Duodenal mucosa (tissue), 2 donors: ENCODE results near the gene GLIS1.

Source experiments
- H3K27ac ChIP-seq: one replicate; pipeline ENCODE4 v1.7.0; 2013; ENCODE audit warnings: low read depth, low read length
- H3K27me3 ChIP-seq, 2 donors: one replicate each; pipeline ENCODE4 v1.7.0; 2013; ENCODE audit warnings: low read length in 2 of 2, control low read depth in 1 of 2; ENCODE audit not compliant: insufficient read depth in 2 of 2, control insufficient read depth in 1 of 2
- H3K36me3 ChIP-seq, 2 donors: one replicate each; pipeline ENCODE4 v1.7.0; 2013; ENCODE audit warnings: low read length in 2 of 2, control low read depth in 1 of 2; ENCODE audit not compliant: insufficient read depth in 2 of 2, control insufficient read depth in 1 of 2
- H3K4me1 ChIP-seq, 2 donors: one replicate each; pipeline ENCODE4 v1.7.0; 2013; ENCODE audit warnings: low read length in 2 of 2, control low read depth in 1 of 2; ENCODE audit not compliant: insufficient read depth in 2 of 2, control insufficient read depth in 1 of 2
- H3K4me3 ChIP-seq, 2 donors: one replicate each; pipeline ENCODE4 v1.7.0; 2013; ENCODE audit warnings: low read length in 2 of 2, low read depth in 1 of 2
- H3K9ac ChIP-seq, 2 donors: one replicate each; pipeline ENCODE4 v1.7.0; 2013; ENCODE audit warnings: low read length in 2 of 2, low read depth in 1 of 2
- H3K9me3 ChIP-seq, 2 donors: one replicate each; pipeline ENCODE4 v1.7.0; 2013; ENCODE audit warnings: low read length in 2 of 2, control low read depth in 1 of 2; ENCODE audit not compliant: control insufficient read depth in 1 of 2

GLIS1 gene

DNA sequence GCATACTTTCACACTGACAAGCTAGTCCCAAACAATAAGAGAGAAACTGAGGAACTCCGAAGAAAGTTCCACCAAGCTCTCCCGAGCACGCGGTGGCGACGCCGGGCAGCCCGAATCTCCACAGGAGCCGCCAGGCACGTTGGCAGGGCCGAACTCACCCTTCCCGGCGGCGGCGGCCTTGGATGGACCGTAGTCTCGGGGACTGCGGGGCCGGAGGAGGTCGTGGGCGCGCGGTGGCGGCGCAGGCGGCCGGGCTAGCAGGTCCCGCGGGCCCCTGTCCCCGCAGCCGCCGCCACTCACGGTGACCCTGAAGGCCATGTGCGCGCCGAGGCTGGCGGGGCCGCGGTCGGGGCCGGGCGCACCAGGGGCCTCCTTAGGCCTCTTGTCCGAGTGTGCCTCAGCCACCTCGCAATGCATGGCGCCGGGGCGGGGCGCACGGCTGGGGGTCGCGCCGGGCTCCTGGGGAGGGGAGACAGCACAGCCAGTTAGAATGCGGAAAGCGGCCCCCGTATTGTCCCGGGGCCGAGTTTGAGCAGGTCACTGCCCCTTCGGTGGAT lies 1.2 kb downstream of the GLIS1 start:
- Histone ChIP-seq H3K9ac (no peak overlapping the region), H3K9me3 (no peaks in the 10 kb centered on the region), H3K4me3 (peak overlapping the region; percentile 53 to 74), H3K27ac (no peak overlapping the region), H3K27me3 (peaks cover 34 to 50% of the 10 kb centered on the region in 2 donors), H3K4me1 (peaks cover 6 to 20% of the 10 kb centered on the region in 2 donors), H3K36me3 (no peaks in the 10 kb centered on the region)

DNA sequence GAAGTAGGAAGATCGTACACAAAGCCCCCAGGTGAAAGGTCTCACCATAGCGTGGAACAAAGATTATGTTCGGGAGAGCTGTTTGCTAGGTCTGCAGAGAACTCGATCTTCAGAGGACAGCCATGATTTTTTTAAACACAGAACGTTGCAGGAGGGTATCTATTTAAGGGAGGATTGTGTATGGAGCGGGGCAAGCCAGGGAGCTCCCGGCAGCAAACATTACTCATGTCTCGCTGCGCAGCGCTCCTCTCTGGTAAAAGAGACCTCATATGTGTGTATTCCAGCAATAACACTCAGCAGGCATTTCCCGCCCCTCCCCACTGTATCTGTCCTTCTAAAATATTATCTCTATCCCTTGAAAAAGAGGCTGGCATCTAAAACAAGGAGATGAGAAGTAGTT lies 2.7 kb downstream of the GLIS1 start:
- peaks cover 38 to 49% of the 10 kb centered on the region in 2 donors for H3K27me3 ChIP-seq
- H3K9me3 ChIP-seq: no peaks in the 10 kb centered on the region
- H3K27ac ChIP-seq: no peak overlapping the region
- H3K36me3 ChIP-seq: no peaks in the 10 kb centered on the region
- H3K4me3 ChIP-seq: no peak overlapping the region
- peaks cover 6 to 25% of the 10 kb centered on the region in 2 donors for H3K4me1 ChIP-seq
- H3K9ac ChIP-seq: no peak overlapping the region

DNA sequence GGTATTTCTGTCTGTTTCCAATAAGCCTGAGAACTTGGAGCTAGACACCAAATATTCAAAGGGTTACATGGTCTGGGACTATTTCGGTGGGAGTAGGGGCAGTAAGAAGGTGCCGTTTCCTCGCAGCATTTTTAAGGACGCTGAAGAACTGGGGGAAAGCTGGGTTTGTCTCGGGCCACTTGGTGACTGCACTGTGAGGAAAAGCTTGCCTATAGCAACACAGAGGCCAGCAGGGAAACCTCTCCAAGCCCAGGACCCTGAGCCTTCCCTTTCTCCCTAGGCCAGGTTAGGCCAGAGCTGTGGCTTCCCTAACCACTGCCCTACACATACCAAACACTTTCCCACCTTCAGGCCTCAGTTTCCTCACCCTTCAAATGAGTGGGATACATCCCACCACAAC lies 3.3 kb downstream of the GLIS1 start:
- Histone ChIP-seq H3K36me3 (no peaks in the 10 kb centered on the region), H3K9me3 (no peaks in the 10 kb centered on the region), H3K9ac (no peak overlapping the region), H3K4me1 (peaks cover 6 to 25% of the 10 kb centered on the region in 2 donors), H3K27me3 (peaks cover 37 to 44% of the 10 kb centered on the region in 2 donors), H3K27ac (no peak overlapping the region), H3K4me3 (no peak overlapping the region)

DNA sequence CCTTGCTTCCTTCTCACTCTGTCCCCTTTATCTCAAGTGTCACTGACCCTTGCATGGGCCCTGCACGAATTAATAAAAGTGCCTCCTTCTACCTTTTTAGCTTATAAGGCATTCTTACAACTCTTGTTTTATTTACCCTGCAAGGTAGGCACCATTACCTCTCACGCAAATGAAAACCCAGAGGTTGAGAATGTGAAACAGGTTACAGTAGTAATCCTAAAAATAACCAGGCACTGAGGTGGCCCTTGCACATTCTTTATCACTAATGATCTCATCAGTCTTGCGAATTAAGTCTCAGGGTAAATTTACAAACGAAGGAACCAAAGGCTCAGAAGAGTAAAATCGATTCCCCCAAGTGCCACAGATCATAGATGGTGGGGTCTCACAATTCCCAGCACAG lies 3.7 kb downstream of the GLIS1 start:
- Histone ChIP-seq H3K36me3 (no peaks in the 10 kb centered on the region), H3K4me1 (peaks cover 6 to 25% of the 10 kb centered on the region in 2 donors), H3K9me3 (no peaks in the 10 kb centered on the region), H3K27me3 (peaks cover 34 to 40% of the 10 kb centered on the region in 2 donors), H3K4me3 (no peak overlapping the region), H3K27ac (no peak overlapping the region), H3K9ac (no peak overlapping the region)

DNA sequence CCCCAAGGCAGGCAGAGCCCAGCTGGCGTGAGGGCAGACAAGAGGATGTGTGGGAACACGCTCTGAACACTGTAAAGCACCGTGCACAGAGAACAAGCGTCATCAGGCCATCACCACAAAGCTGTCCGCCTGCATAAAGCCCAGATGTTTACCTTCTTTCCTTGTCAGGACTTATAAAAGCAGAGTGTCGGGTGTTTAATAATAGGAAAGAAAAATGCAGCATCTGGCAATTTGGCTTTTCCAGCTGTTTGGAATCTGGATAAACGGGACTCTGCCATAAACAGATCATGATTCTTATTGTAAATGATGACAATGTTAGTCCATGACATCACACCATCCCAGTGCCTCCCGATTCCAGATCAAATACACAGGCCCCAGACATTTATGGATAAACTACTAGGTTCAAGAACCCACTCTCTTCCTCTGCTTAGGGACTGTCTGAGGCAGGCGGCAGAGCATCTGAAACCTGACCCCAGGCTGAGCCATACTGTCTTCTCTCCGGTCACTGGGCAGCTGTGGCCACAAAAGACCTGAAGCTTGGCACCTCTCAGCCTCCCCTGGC lies 4.2 kb downstream of the GLIS1 start:
- Histone ChIP-seq H3K27me3 (peaks cover 29 to 35% of the 10 kb centered on the region in 2 donors), H3K9ac (no peak overlapping the region), H3K4me1 (peaks cover 6 to 22% of the 10 kb centered on the region in 2 donors), H3K36me3 (no peaks in the 10 kb centered on the region), H3K9me3 (no peaks in the 10 kb centered on the region), H3K27ac (no peak overlapping the region), H3K4me3 (no peak overlapping the region)

DNA sequence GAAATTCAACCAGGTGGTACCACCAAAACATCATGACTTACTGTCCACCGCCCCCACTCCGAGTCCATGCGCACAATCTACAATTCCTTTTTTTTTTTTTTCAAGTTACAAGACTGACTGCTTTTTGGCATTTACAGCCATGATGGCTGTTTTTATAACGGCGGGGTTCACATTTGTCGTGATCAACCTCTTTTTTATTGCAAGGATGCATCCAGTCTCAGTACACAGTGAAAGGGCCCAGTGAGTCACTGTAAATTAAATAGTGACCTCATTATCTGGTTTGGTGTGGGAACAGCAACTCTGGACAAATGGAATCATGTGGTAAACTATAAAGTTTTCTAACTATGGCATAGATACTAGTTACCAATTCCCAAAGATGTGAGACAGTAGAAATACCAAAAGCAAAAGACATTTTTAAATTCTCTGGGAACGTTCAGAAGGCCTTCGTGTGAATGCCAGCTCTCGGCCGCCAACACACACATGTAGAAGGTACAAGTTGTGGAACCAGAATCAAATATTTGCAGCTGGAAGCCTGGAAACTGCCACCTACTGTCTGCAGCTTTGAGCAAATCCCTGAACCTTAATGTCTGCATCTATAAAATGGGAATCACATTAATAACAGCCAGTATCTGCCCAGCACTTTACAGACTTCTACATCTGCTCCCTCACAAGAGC lies 4.9 kb downstream of the GLIS1 start:
- Histone ChIP-seq H3K4me1 (peaks cover 6 to 18% of the 10 kb centered on the region in 2 donors), H3K36me3 (no peaks in the 10 kb centered on the region), H3K4me3 (no peak overlapping the region), H3K27ac (no peak overlapping the region), H3K27me3 (peaks cover 28 to 30% of the 10 kb centered on the region in 2 donors), H3K9ac (no peak overlapping the region), H3K9me3 (no peaks in the 10 kb centered on the region)

DNA sequence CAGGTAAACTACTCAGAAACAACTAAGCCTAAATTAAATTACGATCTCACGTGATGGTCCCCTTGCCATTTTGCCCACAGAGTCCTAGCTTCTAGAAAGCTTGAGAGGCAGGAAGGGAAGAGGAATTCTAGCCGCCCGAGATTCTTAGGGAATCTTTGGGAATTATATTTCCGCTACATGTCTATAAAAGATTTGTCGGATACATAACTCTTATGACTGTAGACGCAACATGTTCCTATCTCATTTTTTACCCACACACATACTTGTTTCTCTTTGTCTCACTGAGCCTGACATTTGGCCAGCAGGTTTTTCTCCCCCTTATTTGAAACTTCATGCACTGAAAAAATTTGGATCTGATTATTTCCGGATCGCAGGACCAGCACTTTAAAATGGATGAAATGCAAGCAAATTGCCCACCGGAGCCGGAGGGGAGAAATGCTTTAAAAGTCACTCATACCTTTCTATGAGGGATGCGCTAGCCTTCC lies 5.5 kb downstream of the GLIS1 start:
- no peak overlapping the region for H3K4me3 ChIP-seq
- H3K27me3 ChIP-seq: peaks cover 27 to 28% of the 10 kb centered on the region in 2 donors
- no peak overlapping the region for H3K9ac ChIP-seq
- H3K4me1 ChIP-seq: peaks cover 6 to 15% of the 10 kb centered on the region in 2 donors
- H3K9me3 ChIP-seq: no peaks in the 10 kb centered on the region
- H3K36me3 ChIP-seq: no peaks in the 10 kb centered on the region
- H3K27ac ChIP-seq: no peak overlapping the region

DNA sequence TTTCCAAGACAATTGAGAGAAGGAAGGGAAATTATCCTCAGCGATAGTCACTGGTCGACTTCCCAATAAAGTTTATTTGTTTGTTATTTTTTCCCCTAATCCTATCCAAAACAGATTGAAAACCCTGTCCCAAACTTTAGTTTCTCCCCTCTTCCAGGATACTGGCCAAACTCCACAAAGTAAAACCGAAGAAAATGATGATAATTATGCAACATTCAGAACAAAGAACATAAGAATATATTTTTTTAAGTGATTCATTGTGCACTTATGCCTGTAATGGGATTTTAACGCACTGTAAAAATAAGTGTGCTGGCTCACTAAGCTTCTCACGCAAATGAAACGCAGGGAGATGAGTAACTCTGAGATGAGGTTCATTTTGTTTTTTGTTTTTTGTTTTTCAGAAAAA lies 6.0 kb downstream of the GLIS1 start:
- peaks cover 22 to 23% of the 10 kb centered on the region in 2 donors for H3K27me3 ChIP-seq

DNA sequence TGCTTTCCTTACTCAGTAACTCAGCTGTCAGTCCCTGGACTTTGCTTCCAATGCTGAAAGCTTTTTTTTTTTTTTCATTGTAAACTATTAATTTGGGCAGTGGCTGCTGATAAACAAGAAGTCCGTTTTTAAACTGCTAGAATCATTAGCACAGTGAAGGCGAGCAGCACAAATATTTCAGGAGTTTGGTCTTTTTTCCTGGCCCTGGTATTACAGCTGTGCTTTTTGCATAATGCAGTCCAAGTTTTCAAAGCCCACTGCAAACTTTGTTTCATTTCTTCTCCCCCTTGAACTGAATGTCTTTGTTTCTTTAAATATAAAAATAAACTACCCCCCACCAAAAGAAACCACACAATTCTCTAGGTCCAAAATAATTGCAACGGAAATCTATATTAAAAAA lies 6.6 kb downstream of the GLIS1 start:
- Histone ChIP-seq H3K4me3 (peak overlapping the region in 1 of 2 donors; percentile 10), H3K9ac (no peak overlapping the region), H3K9me3 (no peaks in the 10 kb centered on the region), H3K4me1 (peaks cover 0 to 10% of the 10 kb centered on the region in 2 donors), H3K36me3 (no peaks in the 10 kb centered on the region), H3K27me3 (peaks cover 19 to 20% of the 10 kb centered on the region in 2 donors), H3K27ac (no peak overlapping the region)

More for the DNA sequence above, 6.0 kb downstream of the GLIS1 start:
- Histone ChIP-seq H3K9ac (no peak overlapping the region), H3K36me3 (no peaks in the 10 kb centered on the region), H3K9me3 (no peaks in the 10 kb centered on the region), H3K4me1 (peaks cover under 1 to 10% of the 10 kb centered on the region in 2 donors), H3K4me3 (no peak overlapping the region), H3K27ac (no peak overlapping the region)

DNA sequence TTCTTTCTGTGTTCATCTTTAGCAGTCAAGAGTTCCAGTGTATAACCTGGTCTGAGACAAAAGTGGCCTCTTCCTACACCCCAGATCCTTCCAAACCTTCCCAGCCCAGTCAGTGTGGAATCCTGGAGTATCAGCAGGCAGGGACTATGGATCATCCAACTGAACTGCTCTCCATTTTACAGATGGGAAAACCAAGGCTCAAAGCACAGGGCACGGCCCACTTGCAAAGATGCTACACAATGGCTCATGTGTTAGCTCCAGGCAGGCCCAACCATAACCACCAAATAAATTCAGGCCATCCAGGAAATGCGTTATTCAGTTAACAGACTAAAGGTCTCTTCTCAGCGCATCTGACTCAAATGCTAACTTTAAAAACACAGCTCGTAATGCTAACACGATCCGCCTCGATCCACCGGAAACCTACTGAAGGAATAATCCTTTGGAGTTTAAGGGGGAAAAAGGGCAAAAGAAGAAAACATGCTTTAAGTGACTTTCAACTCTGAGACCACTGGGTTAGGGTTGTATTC lies 7.1 kb downstream of the GLIS1 start:
- no peaks in the 10 kb centered on the region for H3K9me3 ChIP-seq
- H3K4me1 ChIP-seq: peaks cover 0 to 10% of the 10 kb centered on the region in 2 donors
- no peaks in the 10 kb centered on the region for H3K36me3 ChIP-seq
- peak overlapping the region in 1 of 2 donors; percentile 10 for H3K4me3 ChIP-seq
- H3K27me3 ChIP-seq: peaks cover 13 to 16% of the 10 kb centered on the region in 2 donors
- peak overlapping the region; percentile 37 for H3K27ac ChIP-seq
- no peak overlapping the region for H3K9ac ChIP-seq
